HG03520 (cell line): ENCODE results near the gene CDK5RAP2.
A peak's percentile ranks its signal among the peaks of the same experiment; 100 is the strongest.
"Not testable (repeated sequence)": the region's sequence is repeated elsewhere in the genome, so short reads cannot be mapped to it uniquely, and the experiment has no call there.

Experiments used
- ATAC-seq: cut with Tn5 transposase; IDR thresholded peaks from one replicate; pipeline ENCODE4 v1.9.1; 2021; ENCODE audit warnings: mild to moderate bottlenecking, moderate library complexity; ENCODE audit not compliant: unreplicated experiment

CDK5RAP2 gene

GRCh38 chr9:120592210-120592609 lies 12.2 kb upstream of the CDK5RAP2 start:
- ATAC-seq: no peak

GRCh38 chr9:120587328-120587727 lies 7.4 kb upstream of the CDK5RAP2 start:
- no peak for ATAC-seq

- ATAC-seq: peak; percentile 26
Observed at GRCh38 chr9:120583958-120584369, 4.0 kb upstream of the CDK5RAP2 start.

- peak; percentile 34 for ATAC-seq
Observed at GRCh38 chr9:120579139-120580050, 572 bp downstream of the CDK5RAP2 start.

GRCh38 chr9:120574473-120574872 lies 5.5 kb downstream of the CDK5RAP2 start:
- no peak for ATAC-seq

- no peak for ATAC-seq
Observed at GRCh38 chr9:120572472-120572871, 7.5 kb downstream of the CDK5RAP2 start.

- ATAC-seq: no peak
Observed at GRCh38 chr9:120571443-120572257, 8.3 kb downstream of the CDK5RAP2 start.

GRCh38 chr9:120570296-120570695 lies 9.7 kb downstream of the CDK5RAP2 start:
- no peak for ATAC-seq

- no peak for ATAC-seq
Observed at GRCh38 chr9:120569556-120569955, 10.4 kb downstream of the CDK5RAP2 start.

GRCh38 chr9:120568816-120569215 lies 11.2 kb downstream of the CDK5RAP2 start:
- no peak for ATAC-seq

- ATAC-seq: no peak
Observed at GRCh38 chr9:120567874-120568273, 12.1 kb downstream of the CDK5RAP2 start.

- no peak for ATAC-seq
Observed at GRCh38 chr9:120567081-120567480, 12.9 kb downstream of the CDK5RAP2 start.

GRCh38 chr9:120564589-120564988 lies 15.4 kb downstream of the CDK5RAP2 start:
- no peak for ATAC-seq

- no peak for ATAC-seq
Observed at GRCh38 chr9:120562861-120563443, 17.0 kb downstream of the CDK5RAP2 start.

- ATAC-seq: no peak
Observed at GRCh38 chr9:120561709-120562108, 18.3 kb downstream of the CDK5RAP2 start.

- no peak for ATAC-seq
Observed at GRCh38 chr9:120559546-120559945, 20.4 kb downstream of the CDK5RAP2 start.

- ATAC-seq: no peak
Observed at GRCh38 chr9:120558454-120558853, 21.5 kb downstream of the CDK5RAP2 start.

- no peak for ATAC-seq
Observed at GRCh38 chr9:120557205-120557604, 22.8 kb downstream of the CDK5RAP2 start.

- no peak for ATAC-seq
Observed at GRCh38 chr9:120556775-120557174, 23.2 kb downstream of the CDK5RAP2 start.

- no peak for ATAC-seq
Observed at GRCh38 chr9:120555839-120556238, 24.1 kb downstream of the CDK5RAP2 start.

- ATAC-seq: not testable (repeated sequence)
Observed at GRCh38 chr9:120552210-120552704, 27.7 kb downstream of the CDK5RAP2 start.
